HepG2 (cell line): Measurements from ENCODE around the gene NFIL3. TPM values are rescaled to one million over a fixed set of nuclear protein-coding genes. Genes with fewer than 3 reads are reported as not detected.
A peak's percentile ranks its signal among the peaks of the same experiment; 100 is the strongest.

Source experiments
- ATM ChIP-seq: fragments of 450-650 bp; IDR thresholded peaks from 2 replicates; pipeline ENCODE4 v1.7.1; 2017; ENCODE audit warnings: mild to moderate bottlenecking, borderline replicate concordance
- JDP2 ChIP-seq: sonication (generic); formaldehyde crosslinking; IDR thresholded peaks from 2 replicates; pipeline ENCODE4 v1.8.1; 2022; ENCODE audit warnings: missing genetic modification reagents, borderline replicate concordance
- NFKBIZ ChIP-seq: IDR thresholded peaks from 2 replicates; pipeline ENCODE4 v1.6.1; 2018; ENCODE audit warnings: missing genetic modification reagents, missing compliant biosample characterization
- PAF1 ChIP-seq: IDR thresholded peaks from 2 replicates; pipeline ENCODE4 v1.6.1; 2016; ENCODE audit warnings: missing genetic modification reagents, missing compliant biosample characterization
- SMAD3 ChIP-seq: sonication (generic); formaldehyde crosslinking; IDR thresholded peaks from 2 replicates; pipeline ENCODE4 v1.4.0; 2020; ENCODE audit warnings: missing genetic modification reagents
- SNRNP70 ChIP-seq: fragments of 200-400 bp; formaldehyde crosslinking; IDR thresholded peaks from 2 replicates; pipeline ENCODE4 v1.6.1; 2017; ENCODE audit warnings: mild to moderate bottlenecking, low read depth, low read length, moderate library complexity
- ZBTB21 ChIP-seq: sonication (generic); formaldehyde crosslinking; IDR thresholded peaks from 2 replicates; pipeline ENCODE4 v1.4.0; 2020; ENCODE audit warnings: missing genetic modification reagents
- ZFP62 ChIP-seq: sonication (generic); formaldehyde crosslinking; IDR thresholded peaks from 2 replicates; pipeline ENCODE4 v1.4.0; 2020; ENCODE audit warnings: missing genetic modification reagents
- ZNF207 ChIP-seq: fragments of 450-650 bp; IDR thresholded peaks from 2 replicates; pipeline ENCODE4 v1.6.1; 2016; ENCODE audit warnings: antibody characterized with exemption, borderline replicate concordance
- ZNF329 ChIP-seq: sonication (generic); formaldehyde crosslinking; IDR thresholded peaks from 2 replicates; pipeline ENCODE4 v1.9.0; 2021; ENCODE audit warnings: low read depth, mild to moderate bottlenecking, missing genetic modification reagents
- ZNF780A ChIP-seq: sonication (generic); formaldehyde crosslinking; IDR thresholded peaks from 2 replicates; pipeline ENCODE4 v1.8.0; 2022; ENCODE audit warnings: mild to moderate bottlenecking, missing genetic modification reagents, moderate library complexity
- ZNF788 ChIP-seq: sonication (generic); formaldehyde crosslinking; IDR thresholded peaks from 2 replicates; pipeline ENCODE4 v1.5.0; 2020; ENCODE audit warnings: mild to moderate bottlenecking, missing genetic modification reagents, borderline replicate concordance
- polyA plus RNA-seq, 8 experiments: library from polyadenylated mRNA; depleted of rRNA in 3 of 8; stranded (reverse) in 7 of 8; unstranded in 1 of 8; fragments of >200 nt; fragmentation: Illumina TruSeq in 4 of 8; extraction: Trizol in 4 of 8; gene quantifications; 2 replicates each; pipeline versions ENCODE4 v1.2.1 to v1.2.3, GENCODE V29; 2011 to 2016; ENCODE audit warnings: low read depth in 4 of 8, missing spikeins in 1 of 8, mixed read lengths in 1 of 8; ENCODE audit not compliant: insufficient read depth in 1 of 8
- total RNA-seq, 5 experiments: library from RNA; depleted of rRNA; stranded (reverse); fragments of >200 nt; fragmentation: Illumina TruSeq; extraction: Trizol; gene quantifications; 2 replicates each; pipeline ENCODE4 v1.2.3, GENCODE V29; 2016; ENCODE audit warnings: low read depth in 1 of 5
- TF ChIP-seq, protein P1 (sequence below): sonication (generic); formaldehyde crosslinking; IDR thresholded peaks from 2 replicates; pipeline ENCODE4 v1.4.0; 2020; ENCODE audit warnings: missing genetic modification reagents
- TF ChIP-seq, protein P2 (sequence below): sonication (generic); formaldehyde crosslinking; conservative IDR thresholded peaks from 2 replicates; pipeline ENCODE4 v1.8.0; 2022; ENCODE audit warnings: mild to moderate bottlenecking, moderate library complexity, missing genetic modification reagents
- TF ChIP-seq, protein P3 (sequence below): sonication (generic); formaldehyde crosslinking; IDR thresholded peaks from 2 replicates; pipeline ENCODE4 v1.5.0; 2020; ENCODE audit warnings: missing genetic modification reagents
- TF ChIP-seq, protein P4 (sequence below), 2 experiments: sonication (generic) in 1 of 2; formaldehyde crosslinking in 1 of 2; IDR thresholded peaks; 2 replicates each; pipeline versions ENCODE4 v1.5.1 to v1.6.1; 2011 to 2020; ENCODE audit warnings: borderline replicate concordance in 1 of 2, low read depth in 1 of 2, low read length in 1 of 2, mild to moderate bottlenecking in 1 of 2, missing genetic modification reagents in 1 of 2, moderate library complexity in 1 of 2
- TF ChIP-seq, protein P5 (sequence below): IDR thresholded peaks from 2 replicates; pipeline ENCODE4 v1.6.1; 2016; ENCODE audit warnings: low read depth
- TF ChIP-seq, protein P6 (sequence below): sonication (generic); formaldehyde crosslinking; IDR thresholded peaks from 2 replicates; pipeline ENCODE4 v1.4.0; 2020; ENCODE audit warnings: mild to moderate bottlenecking, missing genetic modification reagents

NFIL3 gene
- total and polyA plus RNA-seq, 2 of the 13 experiments (the other 11 are each of a cell fraction or from before 2014, with no cell fraction given), result 46.6 to 54.2 TPM

DNA sequence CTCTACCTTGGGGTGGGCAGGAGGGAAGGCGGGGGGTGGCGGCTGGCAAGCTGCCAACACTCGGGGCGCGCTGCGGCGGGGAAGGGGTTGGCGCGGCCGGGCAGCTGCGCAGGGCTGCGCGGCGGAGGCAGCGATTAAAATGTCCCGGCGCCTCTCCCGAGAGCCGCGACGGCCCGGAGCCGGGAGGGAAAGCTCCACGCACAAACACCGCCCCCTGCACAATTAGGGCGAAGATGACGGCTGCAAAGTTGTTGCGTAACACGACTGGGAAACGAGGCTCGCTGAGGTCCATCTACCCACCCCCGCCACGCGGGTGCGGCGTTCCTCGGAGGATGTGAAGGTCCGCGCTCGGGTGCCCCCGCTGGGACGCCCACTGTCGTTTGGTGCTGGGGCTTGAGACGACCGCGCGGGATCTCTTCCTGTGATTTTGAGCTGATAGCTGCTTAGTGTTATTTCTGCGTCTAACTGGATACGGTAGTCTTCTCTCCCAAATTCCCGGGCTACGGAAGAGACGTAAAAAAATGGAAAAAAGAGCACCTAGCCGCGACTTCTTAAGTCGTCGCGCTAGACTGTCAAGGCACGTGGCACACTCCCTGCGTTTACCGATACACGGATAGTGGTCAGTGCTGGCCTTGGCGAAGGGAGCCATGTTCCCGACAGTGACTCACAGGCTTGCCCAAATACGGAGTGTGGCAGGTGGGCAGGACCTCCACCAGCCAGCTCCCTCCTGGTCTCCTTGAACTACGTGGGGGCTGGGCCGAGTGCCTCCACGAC is 958 bp upstream of the NFIL3 start (continued):
- TF ChIP-seq, protein P1, sequence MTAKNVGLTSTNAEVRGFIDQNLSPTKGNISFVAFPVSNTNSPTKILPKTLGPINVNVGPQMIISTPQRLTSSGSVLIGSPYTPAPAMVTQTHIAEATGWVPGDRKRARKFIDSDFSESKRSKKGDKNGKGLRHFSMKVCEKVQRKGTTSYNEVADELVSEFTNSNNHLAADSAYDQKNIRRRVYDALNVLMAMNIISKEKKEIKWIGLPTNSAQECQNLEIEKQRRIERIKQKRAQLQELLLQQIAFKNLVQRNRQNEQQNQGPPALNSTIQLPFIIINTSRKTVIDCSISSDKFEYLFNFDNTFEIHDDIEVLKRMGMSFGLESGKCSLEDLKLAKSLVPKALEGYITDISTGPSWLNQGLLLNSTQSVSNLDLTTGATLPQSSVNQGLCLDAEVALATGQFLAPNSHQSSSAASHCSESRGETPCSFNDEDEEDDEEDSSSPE (CRISPR knock-in tag), result no peak
- peak; percentile 60 for TF ChIP-seq SMAD3 (CRISPR knock-in tag)
- TF ChIP-seq, protein P2, sequence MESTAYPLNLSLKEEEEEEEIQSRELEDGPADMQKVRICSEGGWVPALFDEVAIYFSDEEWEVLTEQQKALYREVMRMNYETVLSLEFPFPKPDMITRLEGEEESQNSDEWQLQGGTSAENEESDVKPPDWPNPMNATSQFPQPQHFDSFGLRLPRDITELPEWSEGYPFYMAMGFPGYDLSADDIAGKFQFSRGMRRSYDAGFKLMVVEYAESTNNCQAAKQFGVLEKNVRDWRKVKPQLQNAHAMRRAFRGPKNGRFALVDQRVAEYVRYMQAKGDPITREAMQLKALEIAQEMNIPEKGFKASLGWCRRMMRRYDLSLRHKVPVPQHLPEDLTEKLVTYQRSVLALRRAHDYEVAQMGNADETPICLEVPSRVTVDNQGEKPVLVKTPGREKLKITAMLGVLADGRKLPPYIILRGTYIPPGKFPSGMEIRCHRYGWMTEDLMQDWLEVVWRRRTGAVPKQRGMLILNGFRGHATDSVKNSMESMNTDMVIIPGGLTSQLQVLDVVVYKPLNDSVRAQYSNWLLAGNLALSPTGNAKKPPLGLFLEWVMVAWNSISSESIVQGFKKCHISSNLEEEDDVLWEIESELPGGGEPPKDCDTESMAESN (CRISPR knock-in tag), result peak; percentile 45; the same call in 1 of the 2 replicates
- no peak for TF ChIP-seq ATM
- TF ChIP-seq PAF1, result no peak
- TF ChIP-seq ZNF780A (CRISPR knock-in tag), result 0 out of 2 replicates have a peak, but pooled peaks have one; percentile 33
- no peak; the same call in 1 of the 2 replicates for TF ChIP-seq ZNF329
- no peak for TF ChIP-seq ZFP62
- TF ChIP-seq ZBTB21 (CRISPR knock-in tag), result no peak
- no peak for TF ChIP-seq ZNF207
- TF ChIP-seq NFKBIZ (CRISPR knock-in tag), result no peak
- TF ChIP-seq, protein P3, sequence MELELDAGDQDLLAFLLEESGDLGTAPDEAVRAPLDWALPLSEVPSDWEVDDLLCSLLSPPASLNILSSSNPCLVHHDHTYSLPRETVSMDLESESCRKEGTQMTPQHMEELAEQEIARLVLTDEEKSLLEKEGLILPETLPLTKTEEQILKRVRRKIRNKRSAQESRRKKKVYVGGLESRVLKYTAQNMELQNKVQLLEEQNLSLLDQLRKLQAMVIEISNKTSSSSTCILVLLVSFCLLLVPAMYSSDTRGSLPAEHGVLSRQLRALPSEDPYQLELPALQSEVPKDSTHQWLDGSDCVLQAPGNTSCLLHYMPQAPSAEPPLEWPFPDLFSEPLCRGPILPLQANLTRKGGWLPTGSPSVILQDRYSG (CRISPR knock-in tag), result no peak
- TF ChIP-seq, protein P4, sequence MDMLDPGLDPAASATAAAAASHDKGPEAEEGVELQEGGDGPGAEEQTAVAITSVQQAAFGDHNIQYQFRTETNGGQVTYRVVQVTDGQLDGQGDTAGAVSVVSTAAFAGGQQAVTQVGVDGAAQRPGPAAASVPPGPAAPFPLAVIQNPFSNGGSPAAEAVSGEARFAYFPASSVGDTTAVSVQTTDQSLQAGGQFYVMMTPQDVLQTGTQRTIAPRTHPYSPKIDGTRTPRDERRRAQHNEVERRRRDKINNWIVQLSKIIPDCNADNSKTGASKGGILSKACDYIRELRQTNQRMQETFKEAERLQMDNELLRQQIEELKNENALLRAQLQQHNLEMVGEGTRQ (IDR thresholded peaks at IDR 0.05; ENCODE audit: low read depth, low read length), result no peak
- TF ChIP-seq, protein P4 (CRISPR knock-in tag; IDR thresholded peaks at IDR 0.05; ENCODE audit: borderline replicate concordance), result peak; percentile 71; the same call in 1 of the 2 replicates
- TF ChIP-seq, protein P5, sequence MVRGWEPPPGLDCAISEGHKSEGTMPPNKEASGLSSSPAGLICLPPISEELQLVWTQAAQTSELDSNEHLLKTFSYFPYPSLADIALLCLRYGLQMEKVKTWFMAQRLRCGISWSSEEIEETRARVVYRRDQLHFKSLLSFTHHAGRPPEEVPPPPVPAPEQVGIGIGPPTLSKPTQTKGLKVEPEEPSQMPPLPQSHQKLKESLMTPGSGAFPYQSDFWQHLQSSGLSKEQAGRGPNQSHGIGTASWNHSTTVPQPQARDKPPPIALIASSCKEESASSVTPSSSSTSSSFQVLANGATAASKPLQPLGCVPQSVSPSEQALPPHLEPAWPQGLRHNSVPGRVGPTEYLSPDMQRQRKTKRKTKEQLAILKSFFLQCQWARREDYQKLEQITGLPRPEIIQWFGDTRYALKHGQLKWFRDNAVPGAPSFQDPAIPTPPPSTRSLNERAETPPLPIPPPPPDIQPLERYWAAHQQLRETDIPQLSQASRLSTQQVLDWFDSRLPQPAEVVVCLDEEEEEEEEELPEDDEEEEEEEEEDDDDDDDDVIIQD (CRISPR knock-in tag), result peak; percentile 49
- TF ChIP-seq, protein P6, sequence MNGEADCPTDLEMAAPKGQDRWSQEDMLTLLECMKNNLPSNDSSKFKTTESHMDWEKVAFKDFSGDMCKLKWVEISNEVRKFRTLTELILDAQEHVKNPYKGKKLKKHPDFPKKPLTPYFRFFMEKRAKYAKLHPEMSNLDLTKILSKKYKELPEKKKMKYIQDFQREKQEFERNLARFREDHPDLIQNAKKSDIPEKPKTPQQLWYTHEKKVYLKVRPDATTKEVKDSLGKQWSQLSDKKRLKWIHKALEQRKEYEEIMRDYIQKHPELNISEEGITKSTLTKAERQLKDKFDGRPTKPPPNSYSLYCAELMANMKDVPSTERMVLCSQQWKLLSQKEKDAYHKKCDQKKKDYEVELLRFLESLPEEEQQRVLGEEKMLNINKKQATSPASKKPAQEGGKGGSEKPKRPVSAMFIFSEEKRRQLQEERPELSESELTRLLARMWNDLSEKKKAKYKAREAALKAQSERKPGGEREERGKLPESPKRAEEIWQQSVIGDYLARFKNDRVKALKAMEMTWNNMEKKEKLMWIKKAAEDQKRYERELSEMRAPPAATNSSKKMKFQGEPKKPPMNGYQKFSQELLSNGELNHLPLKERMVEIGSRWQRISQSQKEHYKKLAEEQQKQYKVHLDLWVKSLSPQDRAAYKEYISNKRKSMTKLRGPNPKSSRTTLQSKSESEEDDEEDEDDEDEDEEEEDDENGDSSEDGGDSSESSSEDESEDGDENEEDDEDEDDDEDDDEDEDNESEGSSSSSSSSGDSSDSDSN (CRISPR knock-in tag), result peak; percentile 68; the same call in 1 of the 2 replicates
- no peak for TF ChIP-seq SNRNP70
- TF ChIP-seq ZNF788, result peak; percentile 60; the same call in 1 of the 2 replicates
- no peak for TF ChIP-seq JDP2 (CRISPR knock-in tag)
